Fibroblast of lung (primary cell): ENCODE data around the gene FLVCR1. TPM values are rescaled to one million over a fixed set of nuclear protein-coding genes. Genes with fewer than 3 reads are reported as not detected.

Experiments
- DNase-seq, 2 donors: peaks; one replicate each; pipeline versions ENCODE4 v3.0.0 to v3.0.0-alpha.2; 2010; ENCODE audit warnings: low read depth in 2 of 2
- H2AFZ ChIP-seq: 2 replicates; pipeline ENCODE4 v1.5.1; 2012; ENCODE audit warnings: low read length, control low read depth, inconsistent platforms
- H3K27ac ChIP-seq: 2 replicates; pipeline ENCODE4 v1.5.1; 2011; ENCODE audit warnings: low read length, control low read depth; ENCODE audit not compliant: insufficient read depth
- H3K27me3 ChIP-seq: 2 replicates; pipeline ENCODE4 v1.5.1; 2011; ENCODE audit warnings: mild to moderate bottlenecking, low read length; ENCODE audit not compliant: control insufficient read depth, insufficient read depth
- H3K36me3 ChIP-seq: 2 replicates; pipeline ENCODE4 v1.5.1; 2011; ENCODE audit warnings: low read length; ENCODE audit not compliant: control insufficient read depth, insufficient read depth
- H3K4me1 ChIP-seq: 2 replicates; pipeline ENCODE4 v1.5.1; 2011; ENCODE audit warnings: low read length; ENCODE audit not compliant: control insufficient read depth, insufficient read depth; ENCODE audit errors: extremely low read depth
- H3K4me2 ChIP-seq: 2 replicates; pipeline ENCODE4 v1.5.1; 2011; ENCODE audit warnings: low read length, control low read depth; ENCODE audit not compliant: insufficient read depth; ENCODE audit errors: extremely low read depth
- H3K4me3 ChIP-seq, 4 experiments: fragments of 200-600 bp in 1 of 4; sonication (generic) in 1 of 4; replicated peaks in 1 of 4; 2 replicates each; pipeline ENCODE4 v1.5.1; 2011 to 2016; ENCODE audit warnings: low read length in 4 of 4, low read depth in 3 of 4, mild to moderate bottlenecking in 3 of 4, control low read depth in 2 of 4, inconsistent platforms in 1 of 4, mixed read lengths in 1 of 4; ENCODE audit not compliant: insufficient read depth in 1 of 4; ENCODE audit errors: control extremely low read depth in 1 of 4
- H3K79me2 ChIP-seq: 2 replicates; pipeline ENCODE4 v1.5.1; 2012; ENCODE audit warnings: mild to moderate bottlenecking, low read length, inconsistent platforms; ENCODE audit not compliant: control insufficient read depth, insufficient read depth
- H3K9ac ChIP-seq: 2 replicates; pipeline ENCODE4 v1.5.1; 2011; ENCODE audit warnings: mild to moderate bottlenecking, low read length, control low read depth; ENCODE audit not compliant: insufficient read depth
- H3K9me3 ChIP-seq: 2 replicates; pipeline ENCODE4 v1.5.1; 2012; ENCODE audit warnings: low read depth, low read length; ENCODE audit not compliant: control insufficient read depth, insufficient read depth
- H4K20me1 ChIP-seq: 2 replicates; pipeline ENCODE4 v1.5.1; 2011; ENCODE audit warnings: low read length; ENCODE audit not compliant: control insufficient read depth, insufficient read depth; ENCODE audit errors: extremely low read depth
- CTCF ChIP-seq, 2 donors: IDR thresholded peaks in 1 of 2; conservative IDR thresholded peaks in 1 of 2; 1 replicate in 1 of 2; 2 replicates in 1 of 2; pipeline ENCODE4 v1.5.1; 2011 to 2012; ENCODE audit warnings: low read length in 2 of 2, control low read depth in 1 of 2, inconsistent platforms in 1 of 2, low read depth in 1 of 2, mild to moderate bottlenecking in 1 of 2
- EZH2 ChIP-seq: IDR thresholded peaks from 2 replicates; pipeline ENCODE4 v1.5.1; 2012; ENCODE audit warnings: low read length, control low read depth, mild to moderate bottlenecking; ENCODE audit errors: missing control alignments
- polyA plus RNA-seq, 2 donors: library from polyadenylated mRNA; depleted of rRNA in 1 of 2; stranded (reverse) in 1 of 2; unstranded in 1 of 2; fragments of >200 nt; gene quantifications; 2 replicates each; pipeline ENCODE4 v1.2.1, GENCODE V29; 2011 to 2012; ENCODE audit warnings: missing spikeins in 1 of 2
- total RNA-seq: library from RNA; depleted of rRNA; stranded (reverse); fragments of >200 nt; gene quantifications from 2 replicates; pipeline ENCODE4 v1.2.1, GENCODE V29; 2014

FLVCR1 gene
- total and polyA plus RNA-seq, 2 donors (not counting 1 experiment from before 2014, with no cell fraction given): 2.5 to 7.3 TPM

DNA sequence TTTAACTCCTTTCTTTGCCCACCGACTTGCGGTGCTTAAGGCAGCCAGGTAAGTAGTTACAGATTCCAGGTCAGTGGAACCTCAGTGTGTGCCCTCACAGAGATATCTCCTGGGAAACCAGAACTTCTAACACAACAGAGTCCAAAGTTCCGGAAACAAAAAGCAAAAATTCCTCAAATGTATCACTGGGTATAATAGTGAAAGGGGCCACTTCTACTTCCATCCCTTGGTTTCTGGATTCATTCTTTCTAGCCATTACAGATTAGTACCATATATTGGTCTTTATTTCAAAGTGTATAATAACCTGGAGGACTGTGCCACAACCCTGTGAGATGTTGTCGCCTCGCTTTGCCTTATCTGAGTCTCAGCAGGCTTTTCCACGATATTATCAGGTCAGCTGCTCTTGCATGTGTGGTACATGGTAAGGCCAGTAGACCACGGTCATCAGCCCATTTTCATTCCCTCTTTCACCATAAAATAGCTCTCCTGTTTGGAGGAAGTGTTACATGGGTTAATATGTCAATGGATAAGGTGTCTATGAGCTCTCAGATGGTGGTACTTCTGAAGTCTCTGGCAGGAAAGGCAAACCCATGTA lies 77.4 kb downstream of the FLVCR1 start:
- no peak for DNase-seq
- no peak overlapping the region for H3K27ac ChIP-seq
- H3K9ac ChIP-seq: no peak overlapping the region
- TF ChIP-seq EZH2 (no peak), CTCF (conservative IDR thresholded peaks at IDR 0.05 in 1 of 2, IDR thresholded peaks at IDR 0.05 in 1 of 2; ENCODE audit: low read depth in 1 of 2, low read length in 2 of 2) (no peak)
- H4K20me1 ChIP-seq: no peaks in the 10 kb centered on the region
- H3K4me1 ChIP-seq: no peaks in the 10 kb centered on the region
- H3K9me3 ChIP-seq: no peaks in the 10 kb centered on the region
- H3K36me3 ChIP-seq: no peaks in the 10 kb centered on the region
- no peak overlapping the region for H3K4me3 ChIP-seq
- no peaks in the 10 kb centered on the region for H3K79me2 ChIP-seq
- no peak overlapping the region for H3K4me2 ChIP-seq
- no peak overlapping the region for H2AFZ ChIP-seq
- peaks cover 4% of the 10 kb centered on the region for H3K27me3 ChIP-seq

GRCh38 chr1:212937034-212937433 lies 79.0 kb downstream of the FLVCR1 start:
- Histone ChIP-seq H3K79me2 (no peaks in the 10 kb centered on the region), H2AFZ (no peak overlapping the region), H3K36me3 (no peaks in the 10 kb centered on the region), H3K4me3 (no peak overlapping the region), H3K9me3 (no peaks in the 10 kb centered on the region), H3K27me3 (peaks cover 4% of the 10 kb centered on the region), H3K27ac (no peak overlapping the region), H3K9ac (no peak overlapping the region), H3K4me1 (no peaks in the 10 kb centered on the region), H4K20me1 (no peaks in the 10 kb centered on the region), H3K4me2 (no peak overlapping the region)
- TF ChIP-seq CTCF (conservative IDR thresholded peaks at IDR 0.05 in 1 of 2, IDR thresholded peaks at IDR 0.05 in 1 of 2; ENCODE audit: low read depth in 1 of 2, low read length in 2 of 2) (no peak), EZH2 (no peak)
- DNase-seq: no peak

GRCh38 chr1:212938846-212939245 lies 80.8 kb downstream of the FLVCR1 start:
- H3K79me2 ChIP-seq: no peaks in the 10 kb centered on the region
- no peaks in the 10 kb centered on the region for H4K20me1 ChIP-seq
- DNase-seq: no peak
- H3K4me2 ChIP-seq: no peak overlapping the region
- no peak overlapping the region for H2AFZ ChIP-seq
- no peak for TF ChIP-seq CTCF (conservative IDR thresholded peaks at IDR 0.05 in 1 of 2, IDR thresholded peaks at IDR 0.05 in 1 of 2; ENCODE audit: low read depth in 1 of 2, low read length in 2 of 2)
- no peak for TF ChIP-seq EZH2
- H3K9me3 ChIP-seq: no peaks in the 10 kb centered on the region
- H3K27ac ChIP-seq: no peak overlapping the region
- H3K36me3 ChIP-seq: no peaks in the 10 kb centered on the region
- no peaks in the 10 kb centered on the region for H3K4me1 ChIP-seq
- no peak overlapping the region for H3K4me3 ChIP-seq
- H3K27me3 ChIP-seq: peaks cover 4% of the 10 kb centered on the region
- no peak overlapping the region for H3K9ac ChIP-seq
